HL-60 (cell line): Measurements from ENCODE around the gene A2ML1.
"Not testable (repeated sequence)": the region's sequence is repeated elsewhere in the genome, so short reads cannot be mapped to it uniquely, and the experiment has no call there.

Experiments used
- GABPA ChIP-seq: IDR thresholded peaks from 2 replicates; pipeline ENCODE4 v1.6.1; 2012; ENCODE audit warnings: low read depth
- POLR2AphosphoS5 ChIP-seq: IDR thresholded peaks from 2 replicates; pipeline ENCODE4 v1.6.1; 2012; ENCODE audit warnings: low read depth
- SPI1 ChIP-seq: IDR thresholded peaks from 2 replicates; pipeline ENCODE4 v1.6.1; 2012; ENCODE audit warnings: low read depth, mild to moderate bottlenecking, borderline replicate concordance
- TF ChIP-seq, protein P1 (sequence below): IDR thresholded peaks from one replicate; pipeline ENCODE4 v1.5.1; 2011; ENCODE audit warnings: low read length, control low read depth, inconsistent platforms; ENCODE audit not compliant: insufficient read depth

DNA sequence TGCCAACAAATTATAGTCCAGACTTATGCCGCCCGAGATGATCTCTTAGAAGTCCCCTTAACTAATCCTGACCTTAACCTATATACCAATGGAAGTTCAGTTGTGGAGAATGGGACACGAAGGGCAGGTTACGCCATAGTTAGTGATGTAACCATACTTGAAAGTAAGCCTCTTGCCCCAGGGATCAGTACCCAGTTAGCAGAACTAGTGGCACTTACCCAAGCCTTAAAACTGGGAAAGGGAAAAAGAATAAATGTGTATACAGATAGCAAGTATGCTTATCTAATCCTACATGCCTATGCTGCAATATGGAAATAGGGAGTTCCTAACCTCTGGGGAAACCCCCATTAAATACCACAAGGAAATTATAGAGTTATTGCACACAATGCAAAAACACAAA, 29.2 kb upstream of the A2ML1 start:
- TF ChIP-seq, protein P1, sequence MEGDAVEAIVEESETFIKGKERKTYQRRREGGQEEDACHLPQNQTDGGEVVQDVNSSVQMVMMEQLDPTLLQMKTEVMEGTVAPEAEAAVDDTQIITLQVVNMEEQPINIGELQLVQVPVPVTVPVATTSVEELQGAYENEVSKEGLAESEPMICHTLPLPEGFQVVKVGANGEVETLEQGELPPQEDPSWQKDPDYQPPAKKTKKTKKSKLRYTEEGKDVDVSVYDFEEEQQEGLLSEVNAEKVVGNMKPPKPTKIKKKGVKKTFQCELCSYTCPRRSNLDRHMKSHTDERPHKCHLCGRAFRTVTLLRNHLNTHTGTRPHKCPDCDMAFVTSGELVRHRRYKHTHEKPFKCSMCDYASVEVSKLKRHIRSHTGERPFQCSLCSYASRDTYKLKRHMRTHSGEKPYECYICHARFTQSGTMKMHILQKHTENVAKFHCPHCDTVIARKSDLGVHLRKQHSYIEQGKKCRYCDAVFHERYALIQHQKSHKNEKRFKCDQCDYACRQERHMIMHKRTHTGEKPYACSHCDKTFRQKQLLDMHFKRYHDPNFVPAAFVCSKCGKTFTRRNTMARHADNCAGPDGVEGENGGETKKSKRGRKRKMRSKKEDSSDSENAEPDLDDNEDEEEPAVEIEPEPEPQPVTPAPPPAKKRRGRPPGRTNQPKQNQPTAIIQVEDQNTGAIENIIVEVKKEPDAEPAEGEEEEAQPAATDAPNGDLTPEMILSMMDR = not testable (repeated sequence)
- TF ChIP-seq POLR2AphosphoS5, SPI1, GABPA: not testable (repeated sequence)
